Uterus (tissue), 4 donors: ENCODE results near the gene CHRDL2. TPM values are rescaled to one million over a fixed set of nuclear protein-coding genes. Genes with fewer than 3 reads are reported as not detected.
"Not testable (repeated sequence)": the region's sequence is repeated elsewhere in the genome, so short reads cannot be mapped to it uniquely, and the experiment has no call there.

Experiments
- DNase-seq, 2 donors: peaks; one replicate each; pipeline ENCODE4 v3.0.0-alpha.2; 2019 to 2020
- H3K27ac ChIP-seq, 2 donors: fragments of 200-600 bp; sonication (generic); 1 replicate in 1 of 2; 2 replicates in 1 of 2; pipeline ENCODE4 v1.5.1; 2016 to 2018
- H3K27me3 ChIP-seq, 2 donors: fragments of 200-600 bp; sonication (generic); one replicate each; pipeline ENCODE4 v1.5.1; 2018 to 2019; ENCODE audit warnings: control low read depth in 1 of 2
- H3K36me3 ChIP-seq, 2 donors: fragments of 200-600 bp; sonication (generic); one replicate each; pipeline ENCODE4 v1.5.1; 2019; ENCODE audit warnings: control low read depth in 1 of 2
- H3K4me1 ChIP-seq, 2 donors: fragments of 200-600 bp; sonication (generic); one replicate each; pipeline ENCODE4 v1.5.1; 2018 to 2019; ENCODE audit warnings: control low read depth in 1 of 2
- H3K4me3 ChIP-seq, 2 donors: fragments of 200-600 bp; sonication (generic); 1 replicate in 1 of 2; 2 replicates in 1 of 2; pipeline ENCODE4 v1.5.1; 2018 to 2019; ENCODE audit warnings: mild to moderate bottlenecking in 1 of 2
- H3K9me3 ChIP-seq, 2 donors: fragments of 200-600 bp; sonication (generic); one replicate each; pipeline ENCODE4 v1.5.1; 2019; ENCODE audit warnings: control low read depth in 1 of 2
- POLR2A ChIP-seq, 2 donors: fragments of 450-650 bp; IDR thresholded peaks; one replicate each; pipeline ENCODE4 v1.6.1; 2016; ENCODE audit warnings: antibody characterized with exemption in 2 of 2, mild to moderate bottlenecking in 1 of 2, moderate library complexity in 1 of 2
- intact Hi-C: fragments of 100-400 bp; cut with DNase I; formaldehyde crosslinking; loops from one replicate; pipeline ENCODE4 v1.15.1; 2023; ENCODE audit warnings: low total_unique reads
- total RNA-seq, 4 donors: library from RNA; depleted of rRNA in 3 of 4; stranded (reverse); fragments of >200 nt in 3 of 4; gene quantifications; one replicate each; pipeline versions ENCODE4 v1.1.0 to v1.2.4, GENCODE V29; 2014 to 2023
- TF ChIP-seq, protein P1 (sequence below), 4 experiments: fragments of 200-600 bp in 2 of 4; fragments of 450-650 bp in 2 of 4; sonication (generic) in 2 of 4; IDR thresholded peaks; one replicate each; pipeline ENCODE4 v1.5.1; 2016 to 2019; ENCODE audit warnings: antibody characterized with exemption in 4 of 4, mild to moderate bottlenecking in 2 of 4, moderate library complexity in 1 of 4
- donor health status: DM: yes; HTN: yes; CAD: no.

The CHRDL2 gene
- total RNA-seq, 4 donors from 2014 or later = 0.41 to 115 (median 2.9) TPM

DNA sequence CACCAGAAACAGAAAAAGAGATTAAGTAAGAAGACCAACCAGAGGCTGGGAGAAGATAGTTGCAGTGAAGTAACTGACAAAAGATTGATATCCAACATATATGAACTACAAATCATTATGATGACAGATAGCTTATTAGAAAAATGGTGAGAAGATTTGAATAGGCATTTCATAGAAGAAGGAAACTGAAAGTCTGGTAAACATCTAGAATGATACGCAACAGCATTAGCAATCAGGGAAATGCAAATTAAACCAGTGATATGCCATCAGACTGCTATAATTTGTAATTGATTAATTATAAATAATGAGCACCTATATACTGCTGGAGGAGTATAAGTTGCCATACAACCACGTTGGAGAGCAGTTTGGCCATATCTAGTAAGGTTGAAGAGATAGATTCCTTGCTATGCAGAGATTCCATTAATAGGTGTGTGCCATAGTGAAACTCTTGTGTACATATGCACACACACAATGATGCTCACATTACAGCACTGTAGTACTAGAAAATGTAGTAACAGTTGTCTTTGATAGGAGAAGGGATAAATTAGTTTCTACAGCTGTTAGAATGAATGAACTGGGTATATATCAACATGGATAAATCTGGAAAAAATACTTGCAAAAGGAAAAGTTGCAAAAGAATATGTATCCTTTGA lies 38.0 kb upstream of the CHRDL2 start:
- intact Hi-C loops = no loop called here
- Histone ChIP-seq H3K27ac (no peak overlapping the region), H3K9me3 (no peaks in the 10 kb centered on the region), H3K36me3 (no peaks in the 10 kb centered on the region), H3K4me3 (no peak overlapping the region), H3K27me3 (no peaks in the 10 kb centered on the region), H3K4me1 (no peaks in the 10 kb centered on the region)
- no peak for DNase-seq
- TF ChIP-seq, protein P1, sequence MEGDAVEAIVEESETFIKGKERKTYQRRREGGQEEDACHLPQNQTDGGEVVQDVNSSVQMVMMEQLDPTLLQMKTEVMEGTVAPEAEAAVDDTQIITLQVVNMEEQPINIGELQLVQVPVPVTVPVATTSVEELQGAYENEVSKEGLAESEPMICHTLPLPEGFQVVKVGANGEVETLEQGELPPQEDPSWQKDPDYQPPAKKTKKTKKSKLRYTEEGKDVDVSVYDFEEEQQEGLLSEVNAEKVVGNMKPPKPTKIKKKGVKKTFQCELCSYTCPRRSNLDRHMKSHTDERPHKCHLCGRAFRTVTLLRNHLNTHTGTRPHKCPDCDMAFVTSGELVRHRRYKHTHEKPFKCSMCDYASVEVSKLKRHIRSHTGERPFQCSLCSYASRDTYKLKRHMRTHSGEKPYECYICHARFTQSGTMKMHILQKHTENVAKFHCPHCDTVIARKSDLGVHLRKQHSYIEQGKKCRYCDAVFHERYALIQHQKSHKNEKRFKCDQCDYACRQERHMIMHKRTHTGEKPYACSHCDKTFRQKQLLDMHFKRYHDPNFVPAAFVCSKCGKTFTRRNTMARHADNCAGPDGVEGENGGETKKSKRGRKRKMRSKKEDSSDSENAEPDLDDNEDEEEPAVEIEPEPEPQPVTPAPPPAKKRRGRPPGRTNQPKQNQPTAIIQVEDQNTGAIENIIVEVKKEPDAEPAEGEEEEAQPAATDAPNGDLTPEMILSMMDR (IDR thresholded peaks at IDR 0.05) = no peak
- TF ChIP-seq POLR2A (IDR thresholded peaks at IDR 0.05) = no peak

DNA sequence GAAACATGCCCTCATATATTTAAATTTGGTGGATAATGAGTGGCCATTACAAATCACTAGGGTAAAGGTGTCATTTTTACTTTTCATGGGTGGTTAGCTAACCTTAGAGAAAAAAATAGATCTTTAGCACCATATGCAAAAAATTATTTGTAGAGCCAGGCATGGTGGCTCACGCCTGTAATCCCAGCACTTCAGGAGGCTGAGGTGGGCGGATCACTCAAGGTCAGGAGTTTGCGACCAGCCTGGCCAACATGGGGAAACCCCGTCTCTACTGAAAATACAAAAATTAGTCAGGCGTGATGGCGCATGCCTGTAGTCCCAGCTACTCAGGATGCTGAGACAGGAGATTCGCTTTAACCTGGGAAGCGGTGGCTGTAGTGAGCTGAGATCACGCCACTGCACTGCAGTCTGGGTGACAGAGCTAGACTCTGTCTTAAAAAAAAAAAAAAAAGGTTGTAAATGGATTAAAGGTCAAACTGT lies 37.0 kb upstream of the CHRDL2 start:
- DNase-seq, H3K4me3 ChIP-seq, H3K36me3 ChIP-seq, H3K9me3 ChIP-seq, H3K4me1 ChIP-seq, H3K27ac ChIP-seq, H3K27me3 ChIP-seq, intact Hi-C loops: not testable (repeated sequence)

DNA sequence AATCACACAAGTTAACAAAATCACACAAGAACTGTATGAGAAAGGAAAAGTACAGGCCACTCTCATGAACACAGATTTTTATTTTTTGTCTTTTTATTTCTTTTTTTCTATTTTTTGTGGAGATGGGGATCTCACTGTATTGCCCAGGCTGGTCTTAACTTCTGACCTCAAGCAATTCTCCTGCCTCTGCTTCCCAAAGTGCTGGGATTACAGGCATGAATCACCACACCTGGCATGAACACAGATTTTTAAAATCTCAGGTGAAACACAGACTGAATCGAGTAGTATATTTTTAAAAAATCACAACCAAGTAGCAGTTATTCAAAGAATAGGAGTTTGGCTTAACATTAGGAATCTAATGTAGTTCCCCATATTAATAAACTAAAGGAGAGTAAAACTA lies 35.7 kb upstream of the CHRDL2 start:
- no peak for DNase-seq
- no peak overlapping the region for H3K4me3 ChIP-seq
- H3K27ac ChIP-seq = no peak overlapping the region
- no peaks in the 10 kb centered on the region for H3K4me1 ChIP-seq
- TF ChIP-seq, protein P1 (IDR thresholded peaks at IDR 0.05) = no peak
- TF ChIP-seq POLR2A (IDR thresholded peaks at IDR 0.05) = no peak
- intact Hi-C loops = no loop called here
- H3K9me3 ChIP-seq = no peaks in the 10 kb centered on the region
- H3K36me3 ChIP-seq = no peaks in the 10 kb centered on the region
- no peaks in the 10 kb centered on the region for H3K27me3 ChIP-seq

DNA sequence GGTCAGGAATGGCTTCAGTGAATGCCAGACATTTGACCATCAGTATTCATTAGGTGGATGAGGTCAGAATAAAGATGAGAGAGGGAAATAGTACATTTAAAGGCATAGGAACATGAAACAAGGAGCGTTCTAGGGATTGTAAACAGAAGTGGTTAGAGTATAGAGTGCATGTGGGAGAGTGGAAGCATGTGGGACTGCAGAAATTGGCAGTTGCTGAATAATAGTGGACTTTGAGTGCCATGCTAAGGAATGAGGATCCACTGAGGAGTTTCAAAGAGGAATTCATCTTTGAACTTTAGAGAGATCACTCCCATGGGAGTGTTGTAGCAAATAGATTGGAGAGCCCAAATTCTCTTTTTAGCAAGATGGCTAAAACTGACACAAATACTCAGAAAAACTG lies 25.3 kb upstream of the CHRDL2 start:
- Histone ChIP-seq H3K4me3 (no peak overlapping the region), H3K27ac (no peak overlapping the region), H3K27me3 (no peaks in the 10 kb centered on the region), H3K36me3 (no peaks in the 10 kb centered on the region), H3K9me3 (no peaks in the 10 kb centered on the region), H3K4me1 (no peaks in the 10 kb centered on the region)
- no peak for TF ChIP-seq POLR2A (IDR thresholded peaks at IDR 0.05)
- TF ChIP-seq, protein P1 (IDR thresholded peaks at IDR 0.05) = no peak
- intact Hi-C loops = no loop called here
- no peak for DNase-seq

DNA sequence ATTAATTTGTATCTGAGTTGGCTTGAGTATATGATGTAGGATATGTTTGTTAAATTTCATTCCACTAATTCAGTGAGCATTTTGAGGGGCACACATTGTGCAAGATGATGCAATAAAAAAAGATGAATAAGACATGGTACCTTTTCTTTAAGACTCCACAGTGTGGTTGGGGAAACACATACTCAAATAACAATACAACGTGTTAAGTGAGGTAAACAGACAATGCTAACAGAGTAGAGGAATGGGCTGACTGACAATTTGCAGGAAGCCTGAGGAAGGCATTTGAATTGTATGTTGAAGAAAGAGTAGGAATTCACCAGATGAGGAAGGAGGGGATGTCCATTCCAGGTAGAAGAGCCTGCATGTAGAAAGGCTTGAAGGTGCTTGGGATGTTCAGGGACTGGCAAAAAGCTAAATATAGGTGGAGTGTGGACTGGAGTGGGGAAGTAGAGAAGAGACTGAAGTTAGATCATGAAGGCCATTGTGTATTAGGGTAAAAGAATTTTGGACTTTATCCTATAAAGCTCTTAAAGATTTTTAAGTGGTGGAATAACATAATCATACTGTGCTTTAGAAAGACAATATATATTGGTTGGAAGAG lies 24.3 kb upstream of the CHRDL2 start:
- intact Hi-C loops = no loop called here
- H3K4me1 ChIP-seq = no peaks in the 10 kb centered on the region

More for the DNA sequence above, 24.3 kb upstream of the CHRDL2 start:
- no peaks in the 10 kb centered on the region for H3K27me3 ChIP-seq
- H3K4me3 ChIP-seq = no peak overlapping the region
- TF ChIP-seq, protein P1 (IDR thresholded peaks at IDR 0.05) = no peak
- TF ChIP-seq POLR2A (IDR thresholded peaks at IDR 0.05) = no peak
- no peak for DNase-seq
- H3K9me3 ChIP-seq = no peaks in the 10 kb centered on the region
- H3K27ac ChIP-seq = no peak overlapping the region
- no peaks in the 10 kb centered on the region for H3K36me3 ChIP-seq
